NCI-H2227 (cell line): ENCODE measurements around the gene HS1BP3.

Source experiments
- DNase-seq: peaks from one replicate; lab custom pipeline; 2025; ENCODE audit not compliant: unreplicated experiment; lab: John Stamatoyannopoulos, UW

HS1BP3 gene

GRCh38 chr2:20618886-20619521 is 31.9 kb downstream of the HS1BP3 start:
- no peak for DNase-seq

GRCh38 chr2:20618468-20618885 is 32.4 kb downstream of the HS1BP3 start:
- DNase-seq, result no peak

- peak; percentile 50 for DNase-seq
These were observed 32.9 kb downstream of the HS1BP3 start for GRCh38 chr2:20617892-20618467.

- DNase-seq, result no peak
These were observed 33.8 kb downstream of the HS1BP3 start for GRCh38 chr2:20617081-20617575.

- DNase-seq, result no peak
These were observed 34.5 kb downstream of the HS1BP3 start for GRCh38 chr2:20616341-20616871.

GRCh38 chr2:20615466-20616241 is 35.2 kb downstream of the HS1BP3 start:
- DNase-seq, result no peak

- no peak for DNase-seq
These were observed 35.8 kb downstream of the HS1BP3 start for GRCh38 chr2:20615068-20615465.

- peak; percentile 47 for DNase-seq
These were observed 36.5 kb downstream of the HS1BP3 start for GRCh38 chr2:20614201-20615067.

- DNase-seq, result no peak
These were observed 37.7 kb downstream of the HS1BP3 start for GRCh38 chr2:20612925-20613916.

- DNase-seq, result no peak
These were observed 39.0 kb downstream of the HS1BP3 start for GRCh38 chr2:20611844-20612356.

GRCh38 chr2:20611077-20611843 is 39.6 kb downstream of the HS1BP3 start:
- no peak for DNase-seq

GRCh38 chr2:20609995-20610357 is 40.9 kb downstream of the HS1BP3 start:
- DNase-seq, result no peak

GRCh38 chr2:20609349-20609994 is 41.4 kb downstream of the HS1BP3 start:
- DNase-seq, result no peak

- no peak for DNase-seq
These were observed 42.1 kb downstream of the HS1BP3 start for GRCh38 chr2:20608666-20609348.

GRCh38 chr2:20607446-20607845 is 43.5 kb downstream of the HS1BP3 start:
- no peak for DNase-seq

GRCh38 chr2:20606198-20606597 is 44.7 kb downstream of the HS1BP3 start:
- DNase-seq, result no peak

GRCh38 chr2:20604951-20605381 is 45.9 kb downstream of the HS1BP3 start:
- no peak for DNase-seq
